HCT116 (cell line): ENCODE measurements around the gene ATP2A3. TPM values are rescaled to one million over a fixed set of nuclear protein-coding genes. Genes with fewer than 3 reads are reported as not detected.
A peak's percentile ranks its signal among the peaks of the same experiment; 100 is the strongest.

Experiments
- ATAC-seq: fragments of 200-7000 bp; cut with Tn5 transposase; 2 replicates; pipeline ENCODE4 v1.9.1; 2020; ENCODE audit warnings: mild to moderate bottlenecking, moderate library complexity
- BruUV-seq: library from RNA; stranded (reverse); fragments of 400-500 nt; replicated peaks from 2 replicates; lab custom pipeline; 2021; lab: Mats Ljungman, UMichigan
- CTCF ChIA-PET: fragments of 300-600 bp; sonication (Branson Sonifier 250); formaldehyde crosslinking; loops from one replicate; lab custom pipeline; 2021; ENCODE audit warnings: antibody characterized with exemption; lab: Charles Lee
- POLR2A ChIA-PET: fragments of 300-600, 350-600 bp; sonication (Branson Sonifier 250); formaldehyde crosslinking; loops from one replicate; lab custom pipeline; 2021; ENCODE audit warnings: antibody characterized with exemption; lab: Charles Lee
- RAD21 ChIA-PET, 2 experiments: fragments of 300-600 bp; sonication (Branson Sonifier 250); formaldehyde crosslinking; loops; one replicate each; lab custom pipeline; 2023; ENCODE audit warnings: low total read pairs in 2 of 2; ENCODE audit not compliant: uncharacterized antibody in 2 of 2, unreplicated experiment in 2 of 2, low non-redundant PET in 1 of 2; lab: Charles Lee
- DNase-seq: peaks from one replicate; pipeline ENCODE4 v3.0.0-alpha.2; 2010; ENCODE audit warnings: low read depth, low spot score
- H2AFZ ChIP-seq: fragments of 200-600 bp; shearing (Covaris generic), sonication (generic); 2 replicates; pipeline ENCODE4 v1.6.1; 2017; ENCODE audit warnings: low read depth, mixed run types, mixed read lengths, antibody characterized with exemption, low read length; ENCODE audit not compliant: poor library complexity, severe bottlenecking
- H3K27ac ChIP-seq: 2 replicates; pipeline ENCODE4 v1.5.1; 2012; ENCODE audit warnings: low read depth, low read length
- H3K27me3 ChIP-seq: fragments of 200-600 bp; sonication (generic); 2 replicates; pipeline ENCODE4 v1.6.1; 2016; ENCODE audit warnings: mixed run types, low read length, mixed read lengths; ENCODE audit not compliant: insufficient read depth
- H3K36me3 ChIP-seq, 2 experiments: fragments of 200-500 bp in 1 of 2; fragments of 200-600 bp in 1 of 2; sonication (Bioruptor generic) in 1 of 2; sonication (generic) in 1 of 2; 2 replicates each; pipeline versions ENCODE4 v1.5.1 to v1.6.1; 2014 to 2016; ENCODE audit warnings: low read length in 2 of 2, inconsistent platforms in 1 of 2, mixed read lengths in 1 of 2, mixed run types in 1 of 2; ENCODE audit not compliant: insufficient read depth in 2 of 2, control insufficient read depth in 1 of 2
- H3K4me1 ChIP-seq, 2 experiments: fragments of 200-600 bp in 1 of 2; sonication (generic) in 1 of 2; 2 replicates each; pipeline versions ENCODE4 v1.5.1 to v1.6.1; 2012 to 2017; ENCODE audit warnings: low read length in 2 of 2, inconsistent platforms in 1 of 2, mild to moderate bottlenecking in 1 of 2, mixed read lengths in 1 of 2, mixed run types in 1 of 2, moderate library complexity in 1 of 2; ENCODE audit not compliant: insufficient read depth in 2 of 2, control insufficient read depth in 1 of 2
- H3K4me2 ChIP-seq: fragments of 200-600 bp; sonication (generic); 2 replicates; pipeline ENCODE4 v1.6.1; 2017; ENCODE audit warnings: mixed run types, low read length, mixed read lengths
- H3K4me3 ChIP-seq, 2 experiments: fragments of 200-600 bp in 1 of 2; sonication (generic) in 1 of 2; replicated peaks in 1 of 2; 2 replicates each; pipeline ENCODE4 v1.5.1; 2011 to 2016; ENCODE audit warnings: low read length in 2 of 2, control low read depth in 1 of 2, low read depth in 1 of 2, mild to moderate bottlenecking in 1 of 2, mixed read lengths in 1 of 2, mixed run types in 1 of 2
- H3K79me2 ChIP-seq: fragments of 200-600 bp; sonication (generic); 2 replicates; pipeline ENCODE4 v1.6.1; 2017; ENCODE audit warnings: mild to moderate bottlenecking, mixed run types, low read length, moderate library complexity, mixed read lengths; ENCODE audit not compliant: insufficient read depth
- H3K9ac ChIP-seq: fragments of 200-600 bp; sonication (generic); 2 replicates; pipeline ENCODE4 v1.6.1; 2016; ENCODE audit warnings: low read length, mixed read lengths
- H3K9me2 ChIP-seq: fragments of 200-600 bp; sonication (generic), shearing (Covaris generic); 2 replicates; pipeline ENCODE4 v1.6.1; 2017; ENCODE audit warnings: mixed run types, mild to moderate bottlenecking, moderate library complexity; ENCODE audit not compliant: insufficient read depth
- H3K9me3 ChIP-seq, 2 experiments: fragments of 200-500 bp in 1 of 2; fragments of 200-600 bp in 1 of 2; sonication (Bioruptor generic) in 1 of 2; sonication (generic) in 1 of 2; 2 replicates each; pipeline ENCODE4 v1.6.1; 2014 to 2017; ENCODE audit warnings: low read length in 2 of 2, mixed read lengths in 2 of 2, inconsistent platforms in 1 of 2, low read depth in 1 of 2, mild to moderate bottlenecking in 1 of 2, mixed run types in 1 of 2, moderate library complexity in 1 of 2; ENCODE audit not compliant: control insufficient read depth in 1 of 2, insufficient read depth in 1 of 2
- H4K20me1 ChIP-seq: fragments of 200-600 bp; sonication (generic), shearing (Covaris generic); 2 replicates; pipeline ENCODE4 v1.6.1; 2017; ENCODE audit warnings: mixed run types, mild to moderate bottlenecking, moderate library complexity; ENCODE audit not compliant: insufficient read depth
- CBX3 ChIP-seq: IDR thresholded peaks from 2 replicates; pipeline ENCODE4 v1.6.1; 2012; ENCODE audit warnings: low read depth
- ELF1 ChIP-seq: IDR thresholded peaks from 2 replicates; pipeline ENCODE4 v1.6.1; 2012; ENCODE audit warnings: low read depth, borderline replicate concordance
- EZH2 ChIP-seq: fragments of 200-600 bp; sonication (generic); IDR thresholded peaks from 2 replicates; pipeline ENCODE4 v1.6.1; 2017; ENCODE audit warnings: antibody characterized with exemption, mixed run types
- FOSL1 ChIP-seq: IDR thresholded peaks from 2 replicates; pipeline ENCODE4 v1.6.1; 2012; ENCODE audit warnings: low read depth
- JUND ChIP-seq: IDR thresholded peaks from 2 replicates; pipeline ENCODE4 v1.6.1; 2012
- POLR2A ChIP-seq: IDR thresholded peaks from 2 replicates; pipeline ENCODE4 v1.7.0; 2011; ENCODE audit warnings: borderline replicate concordance; ENCODE audit not compliant: insufficient read depth, insufficient read length; ENCODE audit errors: extremely low read depth
- POLR2AphosphoS5 ChIP-seq: IDR thresholded peaks from 2 replicates; pipeline ENCODE4 v1.6.1; 2011; ENCODE audit warnings: mild to moderate bottlenecking, low read depth, low read length, moderate library complexity
- RAD21 ChIP-seq: IDR thresholded peaks from 2 replicates; pipeline ENCODE4 v1.6.1; 2012; ENCODE audit warnings: low read depth, mild to moderate bottlenecking
- SIN3A ChIP-seq: IDR thresholded peaks from 2 replicates; pipeline ENCODE4 v1.6.1; 2012; ENCODE audit warnings: low read depth
- TCF7L2 ChIP-seq: IDR thresholded peaks from 2 replicates; pipeline ENCODE4 v1.7.0; 2011; ENCODE audit warnings: borderline replicate concordance, inconsistent platforms; ENCODE audit not compliant: insufficient read depth, insufficient read length; ENCODE audit errors: extremely low read depth
- ZFX ChIP-seq: fragments of 450-650 bp; IDR thresholded peaks from 2 replicates; pipeline ENCODE4 v1.6.1; 2017
- ZNF274 ChIP-seq: fragments of 200-500 bp; sonication (Bioruptor generic); IDR thresholded peaks from 2 replicates; pipeline ENCODE4 v1.6.1; 2014; ENCODE audit warnings: mild to moderate bottlenecking, low read depth, low read length, inconsistent platforms
- intact Hi-C: fragments of 100-400 bp; cut with micrococcal nuclease; formaldehyde crosslinking; loops from 2 replicates; pipeline ENCODE4 v1.10.0; 2022
- total RNA-seq: library from RNA; stranded (reverse); gene quantifications from one replicate; pipeline ENCODE4 v1.2.1, GENCODE V29; 2021; ENCODE audit not compliant: unreplicated experiment
- TF ChIP-seq, protein P1 (sequence below): IDR thresholded peaks from 2 replicates; pipeline ENCODE4 v1.6.1; 2012
- TF ChIP-seq, protein P2 (sequence below): IDR thresholded peaks from 2 replicates; pipeline ENCODE4 v1.6.1; 2012; ENCODE audit warnings: low read depth

The ATP2A3 gene
- total RNA-seq, 1 experiment from 2014 or later, result 23.1 TPM

DNA sequence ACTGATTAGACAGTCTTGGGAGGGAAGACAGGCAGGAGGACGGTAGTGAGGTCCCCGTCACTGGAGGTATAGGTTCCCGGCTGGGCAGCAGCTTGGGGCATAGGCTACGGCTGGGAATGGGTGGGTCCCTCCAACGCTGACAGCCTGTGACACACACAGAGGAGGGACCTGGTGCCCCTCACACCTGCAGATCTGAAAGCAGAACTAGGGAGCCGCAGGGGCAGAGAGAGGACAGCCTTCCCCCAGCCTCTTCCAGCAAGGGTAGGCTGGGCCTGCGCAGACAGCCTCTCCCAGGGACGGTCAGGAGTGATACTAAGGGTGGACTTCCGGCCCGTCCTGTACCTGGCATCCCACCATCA lies 49.9 kb downstream of the ATP2A3 start:
- ChIA-PET CTCF (interaction anchor here (0.6 to 3.9 kb wide), 23 partner anchors 9 to 301 kb away, joined by 3 to 31 read pairs (median 4); partner anchors contain the start of genes CAMKK1 and NCBP3), POLR2A (interaction anchor here (0.9 to 1.0 kb wide), 2 partner anchors 51 to 177 kb away, joined by 3 to 4 read pairs; no protein-coding TSS in a partner anchor), RAD21 (interaction anchor here (0.7 to 1.5 kb wide), 5 partner anchors 21 to 177 kb away, joined by 3 to 7 read pairs (median 3); partner anchors contain the start of genes ATP2A3 (in 1 of the 2) and CAMKK1 (in 1 of the 2))
- H4K20me1 ChIP-seq, result no peaks in the 10 kb centered on the region
- no peaks in the 10 kb centered on the region for H3K79me2 ChIP-seq
- no peaks in the 10 kb centered on the region for H3K36me3 ChIP-seq
- DNase-seq, result no peak
- H2AFZ ChIP-seq, result peak overlapping the region; percentile 98
- no peak overlapping the region for H3K4me3 ChIP-seq
- intact Hi-C loops, result loop anchor here (2.0 to 5.0 kb wide), 2 partner anchors 89 to 158 kb away; no protein-coding TSS in a partner anchor
- no peaks in the 10 kb centered on the region for H3K9me3 ChIP-seq
- H3K9ac ChIP-seq, result no peak overlapping the region
- no TSS peak for BruUV-seq
- peaks cover 0 to 8% of the 10 kb centered on the region in 2 experiments; a peak in 2 of 4 replicates for H3K4me1 ChIP-seq
- H3K4me2 ChIP-seq, result peak overlapping the region; percentile 54; the same call in 1 of the 2 replicates
- ATAC-seq, result 0 out of 2 replicates have a peak, but pooled peaks have one; percentile 5
- no peaks in the 10 kb centered on the region for H3K27me3 ChIP-seq
- no peaks in the 10 kb centered on the region for H3K9me2 ChIP-seq
- no peak overlapping the region for H3K27ac ChIP-seq
- TF ChIP-seq FOSL1 (no peak), SIN3A (no peak), JUND (no peak), POLR2A (no peak), EZH2 (no peak), RAD21 (no peak), ELF1 (no peak), POLR2AphosphoS5 (no peak), TCF7L2 (no peak), ZNF274 (no peak), ZFX (no peak), CBX3 (no peak)
- TF ChIP-seq, protein P1, sequence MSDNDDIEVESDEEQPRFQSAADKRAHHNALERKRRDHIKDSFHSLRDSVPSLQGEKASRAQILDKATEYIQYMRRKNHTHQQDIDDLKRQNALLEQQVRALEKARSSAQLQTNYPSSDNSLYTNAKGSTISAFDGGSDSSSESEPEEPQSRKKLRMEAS, result no peak
- TF ChIP-seq, protein P2, sequence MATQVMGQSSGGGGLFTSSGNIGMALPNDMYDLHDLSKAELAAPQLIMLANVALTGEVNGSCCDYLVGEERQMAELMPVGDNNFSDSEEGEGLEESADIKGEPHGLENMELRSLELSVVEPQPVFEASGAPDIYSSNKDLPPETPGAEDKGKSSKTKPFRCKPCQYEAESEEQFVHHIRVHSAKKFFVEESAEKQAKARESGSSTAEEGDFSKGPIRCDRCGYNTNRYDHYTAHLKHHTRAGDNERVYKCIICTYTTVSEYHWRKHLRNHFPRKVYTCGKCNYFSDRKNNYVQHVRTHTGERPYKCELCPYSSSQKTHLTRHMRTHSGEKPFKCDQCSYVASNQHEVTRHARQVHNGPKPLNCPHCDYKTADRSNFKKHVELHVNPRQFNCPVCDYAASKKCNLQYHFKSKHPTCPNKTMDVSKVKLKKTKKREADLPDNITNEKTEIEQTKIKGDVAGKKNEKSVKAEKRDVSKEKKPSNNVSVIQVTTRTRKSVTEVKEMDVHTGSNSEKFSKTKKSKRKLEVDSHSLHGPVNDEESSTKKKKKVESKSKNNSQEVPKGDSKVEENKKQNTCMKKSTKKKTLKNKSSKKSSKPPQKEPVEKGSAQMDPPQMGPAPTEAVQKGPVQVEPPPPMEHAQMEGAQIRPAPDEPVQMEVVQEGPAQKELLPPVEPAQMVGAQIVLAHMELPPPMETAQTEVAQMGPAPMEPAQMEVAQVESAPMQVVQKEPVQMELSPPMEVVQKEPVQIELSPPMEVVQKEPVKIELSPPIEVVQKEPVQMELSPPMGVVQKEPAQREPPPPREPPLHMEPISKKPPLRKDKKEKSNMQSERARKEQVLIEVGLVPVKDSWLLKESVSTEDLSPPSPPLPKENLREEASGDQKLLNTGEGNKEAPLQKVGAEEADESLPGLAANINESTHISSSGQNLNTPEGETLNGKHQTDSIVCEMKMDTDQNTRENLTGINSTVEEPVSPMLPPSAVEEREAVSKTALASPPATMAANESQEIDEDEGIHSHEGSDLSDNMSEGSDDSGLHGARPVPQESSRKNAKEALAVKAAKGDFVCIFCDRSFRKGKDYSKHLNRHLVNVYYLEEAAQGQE, result no peak
- TF ChIP-seq, all 23 proteins: peak for 0
